OCI-LY3 (cell line): Measurements from ENCODE around the gene HELZ.

Source experiments
- H2AFZ ChIP-seq: fragments of 200-600, 300-600 bp; shearing (Covaris generic); 2 replicates; pipeline ENCODE4 v1.6.0; 2014; ENCODE audit warnings: antibody characterized with exemption, low read depth, low read length
- H3K27ac ChIP-seq: fragments of 200-600, 300-600 bp; sonication (generic); 2 replicates; pipeline ENCODE4 v1.5.1; 2014; ENCODE audit warnings: mild to moderate bottlenecking, low read length, moderate library complexity, mixed read lengths
- H3K27me3 ChIP-seq: fragments of 200-600, 300-600 bp; sonication (generic); 2 replicates; pipeline ENCODE4 v1.6.1; 2014; ENCODE audit warnings: low read depth, low read length, mixed read lengths
- H3K36me3 ChIP-seq: fragments of 200-600, 300-600 bp; sonication (generic); replicated peaks from 2 replicates; pipeline ENCODE3; 2014; ENCODE audit warnings: low read depth, low read length, mixed read lengths
- H3K4me1 ChIP-seq: fragments of 300-600, 200-600 bp; sonication (generic); 2 replicates; pipeline ENCODE4 v1.6.1; 2014; ENCODE audit warnings: low read length, mixed read lengths
- H3K4me2 ChIP-seq: fragments of 200-600, 300-600 bp; sonication (generic); 2 replicates; pipeline ENCODE4 v1.6.1; 2014; ENCODE audit warnings: low read length, mixed read lengths
- H3K4me3 ChIP-seq: fragments of 300-600, 200-600 bp; sonication (generic); 2 replicates; pipeline ENCODE4 v1.5.1; 2014; ENCODE audit warnings: antibody characterized with exemption, mild to moderate bottlenecking, low read length, moderate library complexity
- H3K79me2 ChIP-seq: fragments of 300-600, 200-600 bp; shearing (Covaris generic); 2 replicates; pipeline ENCODE4 v1.6.1; 2014; ENCODE audit warnings: mild to moderate bottlenecking, low read length, mixed read lengths
- H3K9ac ChIP-seq: fragments of 300-600, 200-600 bp; shearing (Covaris generic); 2 replicates; pipeline ENCODE4 v1.6.0; 2014; ENCODE audit warnings: mild to moderate bottlenecking, low read length, moderate library complexity
- H3K9me3 ChIP-seq: fragments of 200-600, 300-600 bp; shearing (Covaris generic); 2 replicates; pipeline ENCODE4 v1.6.1; 2014; ENCODE audit warnings: low read length, mixed read lengths; ENCODE audit not compliant: insufficient read depth
- H4K20me1 ChIP-seq: fragments of 200-600, 300-600 bp; sonication (generic); 2 replicates; pipeline ENCODE4 v1.6.1; 2016; ENCODE audit warnings: low read length, mixed read lengths; ENCODE audit not compliant: insufficient read depth
- CTCF ChIP-seq: fragments of 200-600, 300-600 bp; sonication (generic); IDR thresholded peaks from 2 replicates; pipeline ENCODE4 v1.5.1; 2014; ENCODE audit warnings: antibody characterized with exemption, low read length, low read depth
- EZH2phosphoT487 ChIP-seq: fragments of 200-600 bp; shearing (Covaris generic); IDR thresholded peaks from 2 replicates; pipeline ENCODE4 v1.6.1; 2018; ENCODE audit warnings: antibody characterized with exemption, mixed run types, low read depth

Gene HELZ

GRCh38 chr17:67130768-67131167, 114.2 kb downstream of the HELZ start:
- Histone ChIP-seq H3K4me2 (no peak overlapping the region), H2AFZ (no peak overlapping the region), H3K9me3 (no peaks in the 10 kb centered on the region), H3K27ac (no peak overlapping the region), H3K9ac (no peak overlapping the region), H3K4me1 (no peaks in the 10 kb centered on the region), H3K36me3 (peaks cover 12% of the 10 kb centered on the region), H3K27me3 (no peaks in the 10 kb centered on the region), H4K20me1 (no peaks in the 10 kb centered on the region), H3K4me3 (no peak overlapping the region), H3K79me2 (no peaks in the 10 kb centered on the region)
- no peak for TF ChIP-seq EZH2phosphoT487
- TF ChIP-seq CTCF, result no peak

GRCh38 chr17:67129283-67129682, 115.7 kb downstream of the HELZ start:
- Histone ChIP-seq H2AFZ (no peak overlapping the region), H3K4me3 (no peak overlapping the region), H3K4me2 (no peak overlapping the region), H3K36me3 (peaks cover 9% of the 10 kb centered on the region), H3K27me3 (no peaks in the 10 kb centered on the region), H3K9ac (no peak overlapping the region), H3K27ac (no peak overlapping the region), H4K20me1 (no peaks in the 10 kb centered on the region), H3K4me1 (no peaks in the 10 kb centered on the region), H3K79me2 (no peaks in the 10 kb centered on the region), H3K9me3 (no peaks in the 10 kb centered on the region)
- TF ChIP-seq CTCF, result no peak
- TF ChIP-seq EZH2phosphoT487, result no peak

- TF ChIP-seq EZH2phosphoT487 (no peak), CTCF (no peak)
- H2AFZ ChIP-seq, result no peak overlapping the region
- peaks cover 7% of the 10 kb centered on the region for H3K36me3 ChIP-seq
- no peak overlapping the region for H3K9ac ChIP-seq
- no peaks in the 10 kb centered on the region for H4K20me1 ChIP-seq
- no peaks in the 10 kb centered on the region for H3K4me1 ChIP-seq
- no peak overlapping the region for H3K4me2 ChIP-seq
- no peaks in the 10 kb centered on the region for H3K79me2 ChIP-seq
- H3K27ac ChIP-seq, result no peak overlapping the region
- H3K27me3 ChIP-seq, result no peaks in the 10 kb centered on the region
- H3K4me3 ChIP-seq, result no peak overlapping the region
- H3K9me3 ChIP-seq, result no peaks in the 10 kb centered on the region
These were observed 116.3 kb downstream of the HELZ start for GRCh38 chr17:67128700-67129099.

GRCh38 chr17:67127925-67128324, 117.1 kb downstream of the HELZ start:
- no peak overlapping the region for H2AFZ ChIP-seq
- TF ChIP-seq EZH2phosphoT487, result no peak
- TF ChIP-seq CTCF, result no peak
- H4K20me1 ChIP-seq, result no peaks in the 10 kb centered on the region
- no peaks in the 10 kb centered on the region for H3K27me3 ChIP-seq
- no peaks in the 10 kb centered on the region for H3K79me2 ChIP-seq
- no peak overlapping the region for H3K9ac ChIP-seq
- H3K9me3 ChIP-seq, result no peaks in the 10 kb centered on the region
- H3K4me3 ChIP-seq, result no peak overlapping the region
- no peak overlapping the region for H3K4me2 ChIP-seq
- no peak overlapping the region for H3K27ac ChIP-seq
- no peaks in the 10 kb centered on the region for H3K4me1 ChIP-seq
- H3K36me3 ChIP-seq, result peaks cover 7% of the 10 kb centered on the region
